SHP77 treated with DMSO at 0.1 percent for 48 hours (cell line): ENCODE measurements around the gene OR2T12.
"Not testable (repeated sequence)": the region's sequence is repeated elsewhere in the genome, so short reads cannot be mapped to it uniquely, and the experiment has no call there.

Experiments used
- DNase-seq: peaks from one replicate; lab custom pipeline; 2025; lab: John Stamatoyannopoulos, UW

OR2T12 gene, protein sequence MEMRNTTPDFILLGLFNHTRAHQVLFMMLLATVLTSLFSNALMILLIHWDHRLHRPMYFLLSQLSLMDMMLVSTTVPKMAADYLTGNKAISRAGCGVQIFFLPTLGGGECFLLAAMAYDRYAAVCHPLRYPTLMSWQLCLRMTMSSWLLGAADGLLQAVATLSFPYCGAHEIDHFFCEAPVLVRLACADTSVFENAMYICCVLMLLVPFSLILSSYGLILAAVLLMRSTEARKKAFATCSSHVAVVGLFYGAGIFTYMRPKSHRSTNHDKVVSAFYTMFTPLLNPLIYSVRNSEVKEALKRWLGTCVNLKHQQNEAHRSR

DNA sequence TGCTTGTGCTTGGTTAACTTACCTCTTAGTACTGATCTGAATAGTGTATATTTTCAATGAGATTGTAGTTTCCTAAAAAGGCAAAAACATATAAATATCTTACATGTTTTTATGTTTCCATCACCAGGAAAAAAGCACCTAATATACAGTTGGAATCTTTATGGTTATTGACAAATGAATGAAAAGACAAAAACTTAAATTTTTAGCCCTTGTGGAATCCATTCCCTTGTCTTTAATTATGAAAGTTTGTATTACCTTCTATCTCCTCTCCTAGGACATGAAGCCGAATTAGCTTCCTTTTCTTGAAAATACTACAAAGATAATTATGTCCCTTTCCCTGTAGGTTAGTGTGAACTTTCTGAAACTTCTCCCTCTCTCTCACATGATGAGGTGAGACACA, at the start of gene OR2T12:
Gene OR2T12 (minus strand): TSS at position 101 of the 400 bp plus-strand sequence. CDS start 7,846 bp downstream, outside the sequence.
- DNase-seq: no peak

DNA sequence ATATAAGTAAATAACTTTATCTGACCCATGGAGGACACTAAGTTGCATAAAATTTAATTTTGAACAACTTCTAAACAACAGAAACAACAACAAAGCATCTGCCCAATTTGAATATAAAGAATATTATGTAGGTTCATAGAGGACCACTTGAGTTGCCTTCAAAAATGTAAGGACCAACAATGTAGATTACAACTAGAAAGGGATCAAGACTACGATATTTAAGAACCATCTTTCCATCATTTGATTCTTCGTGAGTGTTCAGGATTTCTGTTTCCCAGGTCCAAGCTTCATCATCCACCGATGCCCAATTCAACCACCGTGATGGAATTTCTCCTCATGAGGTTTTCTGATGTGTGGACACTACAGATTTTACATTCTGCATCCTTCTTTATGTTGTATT, 45.3 kb upstream of the OR2T12 start, which contains the start of gene OR14C36:
Gene OR14C36 (plus strand): TSS at position 301 of the 400 bp plus-strand sequence. CDS start 0 bp downstream, at position 301.
- no peak for DNase-seq

DNA sequence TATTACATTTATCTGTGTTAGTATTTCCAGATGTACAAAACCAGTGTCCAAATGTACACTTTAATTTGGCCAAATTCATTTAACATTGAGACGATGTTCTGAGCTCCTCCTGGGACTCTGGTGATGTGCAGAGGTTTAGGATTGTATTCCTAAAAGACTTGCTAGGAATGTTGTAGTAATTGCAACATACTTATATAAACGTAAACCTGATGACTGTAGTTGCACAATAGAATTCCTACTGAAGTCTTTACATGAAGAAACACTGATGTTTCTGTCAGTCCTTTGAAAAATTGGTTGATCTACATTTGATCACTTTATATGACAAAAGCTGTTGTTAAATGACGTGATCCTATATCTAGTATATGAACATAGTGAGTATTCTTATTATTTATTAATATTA, 40.2 kb upstream of the OR2T12 start:
- no peak for DNase-seq

DNA sequence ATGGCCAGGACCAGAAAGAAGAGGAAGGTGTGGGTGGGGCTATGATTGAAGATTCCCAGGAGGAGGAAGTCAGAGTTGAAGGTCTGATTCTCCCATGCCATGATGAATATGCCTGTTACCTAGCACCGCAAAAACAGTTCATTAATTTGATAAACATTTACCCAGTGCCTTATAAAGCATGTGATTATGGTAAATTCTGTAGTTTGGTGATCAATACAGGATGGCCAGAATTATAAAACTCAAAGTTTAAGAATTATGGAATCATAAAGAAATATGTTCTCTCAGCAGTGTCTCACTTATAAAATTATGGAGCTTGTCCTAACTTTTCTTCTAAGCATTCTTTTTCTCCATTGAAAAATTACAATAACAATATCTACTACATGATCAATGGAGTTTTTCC, 21.2 kb upstream of the OR2T12 start, which contains the start of gene OR2M7:
Gene OR2M7 (minus strand): TSS at position 101 of the 400 bp plus-strand sequence. CDS start 0 bp downstream, at position 101.
- no peak for DNase-seq

DNA sequence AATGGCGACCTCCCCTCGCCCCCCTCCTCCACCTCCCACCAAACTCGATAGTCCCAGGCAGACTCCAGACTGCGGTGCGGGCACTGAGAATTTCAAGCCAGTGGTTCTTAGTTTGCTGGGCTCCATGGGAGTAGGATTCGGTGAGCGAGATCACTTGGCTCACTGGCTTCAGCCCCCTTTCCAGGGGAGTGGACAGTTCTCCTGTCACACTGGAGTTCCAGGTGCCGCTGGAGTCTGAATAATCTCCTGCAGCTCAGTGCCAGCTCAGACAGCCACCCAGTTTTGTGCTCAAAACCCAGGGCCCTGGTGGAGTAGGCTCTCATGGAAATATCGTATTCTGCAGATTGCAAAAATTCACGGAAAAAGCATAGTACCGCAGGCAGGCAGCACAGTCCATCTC, 13.6 kb upstream of the OR2T12 start:
- no peak for DNase-seq

DNA sequence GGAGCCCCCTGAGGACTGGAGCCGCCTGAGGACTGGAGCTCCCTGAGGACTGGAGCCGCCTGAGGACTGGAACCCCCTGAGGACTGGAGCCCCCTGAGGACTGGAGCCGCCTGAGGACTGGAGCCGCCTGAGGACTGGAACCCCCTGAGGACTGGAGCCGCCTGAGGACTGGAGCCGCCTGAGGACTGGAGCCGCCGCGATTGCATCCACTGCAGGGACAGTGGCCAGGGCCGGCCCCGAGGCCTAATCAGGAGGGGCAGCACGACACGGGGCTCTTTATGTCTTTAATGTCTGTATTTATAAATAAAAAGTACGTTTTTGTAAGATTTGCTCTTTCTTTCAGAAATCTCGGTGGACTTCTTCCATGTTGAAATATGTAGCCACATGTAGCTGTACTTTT, 3.5 kb upstream of the OR2T12 start:
- DNase-seq: not testable (repeated sequence)

DNA sequence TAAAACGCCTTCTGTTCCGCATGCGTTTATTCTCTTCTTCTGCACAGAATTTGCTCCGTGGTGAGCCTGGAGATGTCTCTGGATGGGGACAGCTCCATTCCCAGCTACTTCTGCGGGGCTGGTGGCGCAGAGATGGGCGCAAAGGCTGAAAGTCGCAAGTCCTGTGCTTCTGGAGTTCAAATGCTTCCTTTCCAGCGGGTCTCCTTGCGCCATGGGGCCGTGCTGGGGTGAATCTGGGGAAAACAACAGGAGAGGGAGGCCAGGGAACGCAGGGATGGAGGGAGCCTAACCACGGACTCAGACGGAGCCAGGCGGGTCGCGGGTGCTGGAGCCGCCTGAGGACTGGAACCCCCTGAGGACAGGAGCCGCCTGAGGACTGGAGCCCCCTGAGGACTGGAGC, 2.9 kb upstream of the OR2T12 start:
- no peak for DNase-seq

DNA sequence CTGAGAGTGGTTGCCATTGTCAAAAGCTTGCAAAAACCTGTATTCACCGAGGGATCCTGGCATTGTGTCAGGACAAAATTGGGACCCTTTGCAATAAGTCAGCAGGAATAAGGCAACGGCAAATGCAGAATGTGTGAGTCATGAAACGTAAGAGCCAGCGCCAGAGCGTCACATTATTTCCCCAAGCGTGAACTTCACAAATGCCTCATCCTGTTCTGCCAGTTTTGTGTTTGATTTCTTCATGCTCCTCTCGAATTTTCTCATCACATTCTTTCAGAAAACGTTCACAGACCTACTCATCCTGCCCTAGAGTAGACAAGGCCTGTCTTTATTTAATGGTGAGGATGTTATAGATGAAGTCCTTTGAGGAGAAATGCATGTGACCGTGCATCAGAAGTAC, 2.4 kb upstream of the OR2T12 start:
- not testable (repeated sequence) for DNase-seq

DNA sequence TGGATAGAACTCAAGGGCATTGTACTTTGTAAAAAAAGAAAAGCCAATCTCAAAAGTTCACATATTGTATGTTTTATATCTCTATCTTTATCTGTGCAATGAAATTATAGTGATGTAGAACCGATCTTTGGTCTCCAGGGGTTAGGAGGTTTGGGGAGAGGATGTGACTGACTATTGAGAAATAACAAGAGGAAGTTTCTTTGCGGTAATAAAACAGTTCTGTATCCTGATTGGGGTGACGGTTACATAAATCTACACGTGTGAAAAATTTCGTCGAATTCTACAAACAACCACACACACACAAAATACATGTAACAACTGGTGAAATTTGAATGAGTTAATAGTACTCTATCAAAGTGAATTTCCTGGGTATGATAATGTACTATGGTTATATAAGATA, 14.8 kb downstream of the OR2T12 start:
- DNase-seq: no peak

DNA sequence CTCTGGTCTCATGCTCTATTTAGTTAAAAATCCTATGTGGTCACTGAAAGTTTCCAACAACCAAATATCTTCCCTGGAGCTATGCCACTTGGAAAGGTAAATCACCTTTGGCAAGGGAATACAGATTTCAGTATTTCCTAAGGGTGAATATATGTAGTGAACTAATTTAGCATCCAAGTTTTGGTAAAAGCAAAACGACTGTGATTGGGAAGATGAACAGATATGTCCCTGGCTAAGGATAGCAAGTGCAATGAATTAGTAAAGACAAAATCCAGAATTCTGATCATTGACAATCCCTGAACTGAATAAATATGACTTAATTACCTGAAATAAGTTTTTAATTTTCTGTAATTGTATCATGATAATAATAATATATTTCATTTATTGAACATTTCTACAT, 25.3 kb downstream of the OR2T12 start, which contains the start of gene OR2T33:
Gene OR2T33 (minus strand): TSS at position 101 of the 400 bp plus-strand sequence. CDS start 4,162 bp downstream, outside the sequence.
- DNase-seq: no peak

DNA sequence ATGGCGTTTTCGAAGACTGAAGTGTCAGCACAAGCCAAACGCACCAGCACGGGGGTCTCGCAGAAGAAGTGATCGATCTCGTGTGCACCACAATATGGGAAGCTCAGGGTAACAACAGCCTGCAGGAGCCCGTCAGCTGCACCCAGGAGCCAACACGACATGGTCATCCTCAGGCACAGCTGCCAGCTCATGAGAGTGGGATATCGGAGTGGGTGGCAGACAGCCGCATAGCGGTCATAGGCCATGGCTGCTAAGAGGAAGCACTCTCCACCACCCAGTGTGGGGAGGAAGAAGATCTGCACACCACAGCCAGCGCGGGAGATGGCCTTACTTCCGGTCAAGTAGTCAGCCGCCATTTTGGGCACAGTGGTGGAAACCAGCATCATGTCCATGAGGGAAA, 30.0 kb downstream of the OR2T12 start:
- not testable (repeated sequence) for DNase-seq

DNA sequence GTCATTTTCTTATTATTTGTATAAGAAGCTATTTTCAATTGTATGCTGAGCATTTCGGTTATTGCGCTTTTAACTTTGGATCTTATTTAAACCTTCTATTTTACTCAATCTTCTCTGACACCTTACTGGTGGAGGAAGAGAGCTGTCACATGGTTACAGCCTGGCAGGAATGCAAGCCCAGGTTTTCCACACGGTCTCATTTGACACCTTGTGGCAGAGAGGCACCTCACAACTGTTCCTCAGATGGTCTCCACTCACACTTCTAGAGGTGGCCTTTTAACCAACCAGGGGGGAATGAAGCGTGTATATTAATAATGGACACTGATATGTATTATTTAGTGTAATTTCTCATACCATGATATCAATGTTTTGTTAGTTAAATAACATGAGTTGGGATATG, 35.0 kb downstream of the OR2T12 start:
- DNase-seq: no peak

DNA sequence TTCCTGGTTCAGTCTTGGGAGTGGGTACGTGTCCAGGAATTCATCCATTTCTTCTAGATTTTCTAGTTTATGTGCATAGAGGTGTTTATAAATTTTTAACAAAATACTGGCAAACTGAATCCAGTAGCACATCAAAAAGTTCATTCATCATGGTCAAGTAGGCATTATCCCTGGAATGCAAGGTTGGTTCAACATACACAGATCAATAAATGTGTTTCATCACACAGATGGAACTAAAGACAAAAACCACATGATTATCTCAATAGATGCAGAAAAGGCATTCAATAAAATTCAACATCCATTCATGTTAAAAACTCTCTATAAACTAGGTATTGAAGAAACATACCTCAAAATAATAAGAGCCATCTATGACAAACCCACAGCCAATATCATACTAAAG, 43.9 kb downstream of the OR2T12 start:
- DNase-seq: not testable (repeated sequence)

DNA sequence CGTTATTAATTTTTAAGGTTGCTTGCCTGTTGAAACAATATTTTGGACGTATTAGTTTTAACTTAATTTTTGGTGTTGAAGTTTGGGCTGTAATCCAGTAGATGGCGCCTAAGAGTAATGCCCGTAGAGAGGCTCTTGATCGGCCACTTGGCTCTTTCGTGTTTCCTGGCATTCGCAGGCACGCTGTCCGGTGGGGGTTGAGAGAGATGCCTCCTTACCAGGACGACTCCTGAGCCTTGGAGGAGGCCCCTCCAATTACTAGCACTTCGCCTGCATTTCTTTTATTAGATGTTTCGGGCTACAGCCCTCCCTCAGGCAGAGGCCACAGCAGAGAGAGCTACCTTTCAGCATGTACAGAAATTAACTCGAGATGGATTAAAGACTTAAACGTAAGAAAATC, 60.0 kb downstream of the OR2T12 start:
- DNase-seq: peak; percentile 7
